ENCODE results near the gene FGF19.

The FGF19 gene

DNA sequence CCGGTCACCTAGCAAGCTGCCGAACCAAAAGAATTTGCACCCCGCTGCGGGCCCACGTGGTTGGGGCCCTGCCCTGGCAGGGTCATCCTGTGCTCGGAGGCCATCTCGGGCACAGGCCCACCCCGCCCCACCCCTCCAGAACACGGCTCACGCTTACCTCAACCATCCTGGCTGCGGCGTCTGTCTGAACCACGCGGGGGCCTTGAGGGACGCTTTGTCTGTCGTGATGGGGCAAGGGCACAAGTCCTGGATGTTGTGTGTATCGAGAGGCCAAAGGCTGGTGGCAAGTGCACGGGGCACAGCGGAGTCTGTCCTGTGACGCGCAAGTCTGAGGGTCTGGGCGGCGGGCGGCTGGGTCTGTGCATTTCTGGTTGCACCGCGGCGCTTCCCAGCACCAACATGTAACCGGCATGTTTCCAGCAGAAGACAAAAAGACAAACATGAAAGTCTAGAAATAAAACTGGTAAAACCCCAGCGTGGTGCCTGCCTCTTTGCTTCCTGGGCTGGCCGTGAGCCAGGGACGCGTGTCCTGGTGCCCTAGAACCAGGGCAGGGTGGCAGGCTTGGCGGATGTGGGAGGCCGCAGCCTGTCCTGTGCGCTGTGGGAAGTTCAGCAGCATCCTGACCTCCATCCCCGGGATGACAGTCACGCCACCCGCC lies 49.7 kb downstream of the FGF19 start:
- DNase-seq: no peak

DNA sequence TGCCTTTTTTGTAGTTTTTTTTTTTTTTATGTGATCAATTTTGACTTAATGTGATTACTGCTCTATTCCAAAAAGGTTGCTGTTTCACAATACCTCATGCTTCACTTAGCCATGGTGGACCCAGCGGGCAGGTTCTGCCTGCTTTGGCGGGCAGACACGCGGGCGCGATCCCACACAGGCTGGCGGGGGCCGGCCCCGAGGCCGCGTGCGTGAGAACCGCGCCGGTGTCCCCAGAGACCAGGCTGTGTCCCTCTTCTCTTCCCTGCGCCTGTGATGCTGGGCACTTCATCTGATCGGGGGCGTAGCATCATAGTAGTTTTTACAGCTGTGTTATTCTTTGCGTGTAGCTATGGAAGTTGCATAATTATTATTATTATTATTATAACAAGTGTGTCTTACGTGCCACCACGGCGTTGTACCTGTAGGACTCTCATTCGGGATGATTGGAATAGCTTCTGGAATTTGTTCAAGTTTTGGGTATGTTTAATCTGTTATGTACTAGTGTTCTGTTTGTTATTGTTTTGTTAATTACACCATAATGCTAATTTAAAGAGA lies 50.3 kb downstream of the FGF19 start:
- DNase-seq: no peak

DNA sequence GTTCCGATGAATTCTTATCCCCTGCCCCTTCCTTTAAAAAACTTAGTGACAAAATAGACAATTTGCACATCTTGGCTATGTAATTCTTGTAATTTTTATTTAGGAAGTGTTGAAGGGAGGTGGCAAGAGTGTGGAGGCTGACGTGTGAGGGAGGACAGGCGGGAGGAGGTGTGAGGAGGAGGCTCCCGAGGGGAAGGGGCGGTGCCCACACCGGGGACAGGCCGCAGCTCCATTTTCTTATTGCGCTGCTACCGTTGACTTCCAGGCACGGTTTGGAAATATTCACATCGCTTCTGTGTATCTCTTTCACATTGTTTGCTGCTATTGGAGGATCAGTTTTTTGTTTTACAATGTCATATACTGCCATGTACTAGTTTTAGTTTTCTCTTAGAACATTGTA lies 50.8 kb downstream of the FGF19 start:
- no peak for DNase-seq

DNA sequence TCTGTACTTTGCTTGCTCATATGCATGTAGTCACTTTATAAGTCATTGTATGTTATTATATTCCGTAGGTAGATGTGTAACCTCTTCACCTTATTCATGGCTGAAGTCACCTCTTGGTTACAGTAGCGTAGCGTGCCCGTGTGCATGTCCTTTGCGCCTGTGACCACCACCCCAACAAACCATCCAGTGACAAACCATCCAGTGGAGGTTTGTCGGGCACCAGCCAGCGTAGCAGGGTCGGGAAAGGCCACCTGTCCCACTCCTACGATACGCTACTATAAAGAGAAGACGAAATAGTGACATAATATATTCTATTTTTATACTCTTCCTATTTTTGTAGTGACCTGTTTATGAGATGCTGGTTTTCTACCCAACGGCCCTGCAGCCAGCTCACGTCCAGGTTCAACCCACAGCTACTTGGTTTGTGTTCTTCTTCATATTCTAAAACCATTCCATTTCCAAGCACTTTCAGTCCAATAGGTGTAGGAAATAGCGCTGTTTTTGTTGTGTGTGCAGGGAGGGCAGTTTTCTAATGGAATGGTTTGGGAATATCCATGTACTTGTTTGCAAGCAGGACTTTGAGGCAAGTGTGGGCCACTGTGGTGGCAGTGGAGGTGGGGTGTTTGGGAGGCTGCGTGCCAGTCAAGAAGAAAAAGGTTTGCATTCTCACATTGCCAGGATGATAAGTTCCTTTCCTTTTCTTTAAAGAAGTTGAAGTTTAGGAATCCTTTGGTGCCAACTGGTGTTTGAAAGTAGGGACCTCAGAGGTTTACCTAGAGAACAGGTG lies 51.8 kb downstream of the FGF19 start:
- no peak for DNase-seq

DNA sequence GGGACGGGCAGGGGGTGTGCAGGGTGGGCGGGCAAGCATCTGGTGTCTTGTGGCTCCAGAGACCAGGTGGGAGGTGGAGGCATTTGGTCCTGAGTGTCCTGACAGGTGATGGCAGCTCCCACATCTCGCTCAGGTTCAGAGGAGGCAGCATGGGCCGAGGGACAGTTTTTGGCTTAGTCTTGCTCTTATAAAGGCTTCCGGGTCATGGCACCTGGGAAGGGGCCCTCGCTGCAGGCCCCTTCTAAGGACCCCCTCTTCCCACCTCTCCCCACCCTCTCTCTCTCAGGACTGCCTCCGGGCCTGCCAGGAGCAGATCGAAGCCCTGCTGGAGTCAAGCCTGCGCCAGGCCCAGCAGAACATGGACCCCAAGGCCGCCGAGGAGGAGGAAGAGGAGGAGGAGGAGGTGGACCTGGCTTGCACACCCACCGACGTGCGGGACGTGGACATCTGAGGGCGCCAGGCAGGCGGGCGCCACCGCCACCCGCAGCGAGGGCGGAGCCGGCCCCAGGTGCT lies 52.9 kb downstream of the FGF19 start:
- DNase-seq: no peak

DNA sequence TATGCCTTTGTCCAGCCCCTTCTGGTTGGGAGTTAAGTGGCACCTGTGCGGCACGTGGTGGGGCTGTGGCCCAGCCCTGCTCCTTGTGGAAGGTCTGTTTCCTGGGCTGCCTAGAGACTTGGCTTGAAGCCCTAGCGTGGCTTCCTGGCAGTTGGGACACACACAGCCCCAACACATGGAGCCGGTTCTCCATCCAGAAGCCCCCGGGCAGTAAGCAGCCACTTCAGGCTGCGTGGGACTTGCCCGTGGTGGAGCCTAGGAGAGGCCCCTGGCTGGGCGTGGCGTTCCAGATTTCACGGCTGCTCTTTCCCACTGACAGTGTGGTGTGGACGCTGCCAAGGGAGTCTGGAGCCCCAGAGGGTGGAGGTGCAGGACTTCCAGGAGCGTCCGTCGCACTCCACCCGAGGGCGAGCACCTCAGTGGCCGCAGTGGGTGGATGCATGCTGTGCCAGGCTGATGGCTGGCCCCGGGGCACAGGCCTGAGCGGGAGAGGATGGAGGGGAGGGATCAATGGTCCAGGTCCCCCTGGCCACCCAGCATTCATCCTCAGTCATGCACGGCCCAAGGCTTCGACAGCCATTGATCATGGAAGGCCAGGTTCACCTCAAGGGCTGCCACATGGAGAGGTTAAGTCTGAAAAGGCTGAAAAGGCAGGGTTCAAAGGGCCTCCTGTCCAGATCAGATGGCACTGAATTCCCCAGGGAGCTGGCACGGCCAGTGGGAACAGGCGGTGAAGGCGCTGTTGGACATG lies 53.6 kb downstream of the FGF19 start:
- no peak for DNase-seq

DNA sequence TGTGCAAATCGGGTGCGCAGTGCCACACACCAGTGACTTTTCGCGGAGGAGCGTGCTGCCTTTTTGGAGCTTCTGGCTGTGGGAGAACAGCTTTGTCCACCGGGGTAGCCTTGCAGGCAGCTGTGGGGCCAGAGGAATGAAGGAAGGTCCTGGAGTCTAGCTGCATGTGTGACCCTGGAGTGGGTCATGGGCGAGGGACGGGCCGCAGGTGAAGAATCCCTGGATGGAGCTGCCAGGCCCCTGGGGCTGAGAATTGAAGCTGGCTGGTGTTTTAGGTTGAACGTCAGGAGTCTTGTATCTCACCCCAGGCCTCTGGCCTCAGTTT lies 54.3 kb downstream of the FGF19 start:
- DNase-seq: no peak

DNA sequence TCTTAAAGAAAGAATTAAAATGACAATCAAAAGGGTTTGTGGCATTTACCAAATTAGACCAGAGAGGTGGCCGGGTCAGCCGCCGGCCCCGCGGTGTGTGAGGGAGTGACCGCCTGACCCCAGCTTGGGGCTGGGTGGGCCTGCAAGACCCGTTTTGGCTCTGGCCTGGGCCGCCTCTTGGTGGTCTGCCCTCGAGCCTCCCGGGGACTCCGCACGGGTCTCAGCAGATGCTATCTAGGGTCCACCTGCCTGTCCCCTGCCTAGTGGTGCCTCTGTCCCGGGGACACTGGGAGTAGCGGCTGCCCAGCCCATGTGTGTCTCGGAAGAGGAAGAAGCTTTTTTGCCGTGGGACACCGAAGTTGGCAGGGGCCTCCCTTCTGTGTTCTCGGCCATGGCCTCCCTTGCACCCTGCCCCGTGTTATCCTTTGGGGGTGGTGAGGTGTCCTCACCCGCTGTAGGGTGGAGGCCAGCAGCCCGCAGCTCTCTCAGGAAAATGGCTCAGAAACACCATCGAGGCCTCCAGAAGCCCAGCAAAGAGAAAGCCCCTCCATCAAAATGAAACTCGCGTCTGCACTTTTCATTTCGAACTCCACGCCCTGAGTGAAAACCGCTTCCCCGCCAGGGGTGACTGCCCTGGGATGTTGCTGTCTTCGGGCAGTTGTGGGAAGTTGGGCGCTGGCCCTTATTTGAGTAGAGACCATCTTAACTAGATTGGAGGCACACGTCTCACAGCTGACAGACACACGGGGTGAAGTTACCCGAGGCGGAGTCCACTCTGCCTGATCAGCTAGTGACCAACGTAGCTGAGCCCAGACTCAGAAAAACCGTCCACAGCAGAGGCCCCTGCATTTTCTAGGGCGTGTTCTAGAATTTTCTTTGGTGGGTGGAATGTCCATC lies 54.9 kb downstream of the FGF19 start:
- DNase-seq: no peak
